CD4-positive, alpha-beta T cell (primary cell): Measurements from ENCODE around the gene LRP10. TPM values are rescaled to one million over a fixed set of nuclear protein-coding genes. Genes with fewer than 3 reads are reported as not detected.

Experiments used
- ATAC-seq: fragments of 200-7000 bp; cut with Tn5 transposase; one replicate; pipeline ENCODE4 v1.10.0; 2022; ENCODE audit warnings: mild to moderate bottlenecking; ENCODE audit not compliant: poor library complexity
- CTCF ChIA-PET: fragments of 350-600 bp; sonication (Branson Sonifier 250); formaldehyde crosslinking; loops from one replicate; lab custom pipeline; 2021; ENCODE audit warnings: antibody characterized with exemption, inconsistent platforms; lab: Charles Lee
- POLR2A ChIA-PET: fragments of 350-600 bp; sonication (Branson Sonifier 250); formaldehyde crosslinking; loops from one replicate; lab custom pipeline; 2021; ENCODE audit warnings: antibody characterized with exemption, inconsistent platforms; lab: Charles Lee
- DNase-seq, 14 experiments: peaks; one replicate each; pipeline ENCODE4 v3.0.0-alpha.2; 2013 to 2020; ENCODE audit warnings: mixed read lengths in 2 of 14
- H3K27ac ChIP-seq, 2 donors: one replicate each; pipeline versions ENCODE4 v1.5.1 to v1.7.0; 2013; ENCODE audit warnings: low read length in 2 of 2, low read depth in 1 of 2, mild to moderate bottlenecking in 1 of 2
- H3K27me3 ChIP-seq, 2 experiments: 1 replicate in 1 of 2; 2 replicates in 1 of 2; pipeline versions ENCODE4 v1.6.1 to v1.7.0; 2013; ENCODE audit warnings: low read length in 2 of 2, control low read depth in 1 of 2, mild to moderate bottlenecking in 1 of 2, moderate library complexity in 1 of 2; ENCODE audit not compliant: insufficient read depth in 2 of 2, control insufficient read depth in 1 of 2
- H3K36me3 ChIP-seq: one replicate; pipeline ENCODE4 v1.6.1; 2013; ENCODE audit warnings: low read length, control low read depth; ENCODE audit not compliant: insufficient read depth
- H3K4me1 ChIP-seq: one replicate; pipeline ENCODE4 v1.6.1; 2013; ENCODE audit warnings: low read length, control low read depth; ENCODE audit not compliant: insufficient read depth
- H3K4me3 ChIP-seq: one replicate; pipeline ENCODE4 v1.5.1; 2013; ENCODE audit warnings: mild to moderate bottlenecking, low read length, moderate library complexity
- H3K9me3 ChIP-seq, 2 experiments: 1 replicate in 1 of 2; 2 replicates in 1 of 2; pipeline versions ENCODE4 v1.6.1 to v1.7.0; 2013; ENCODE audit warnings: low read length in 2 of 2, mild to moderate bottlenecking in 2 of 2, control low read depth in 1 of 2, moderate library complexity in 1 of 2; ENCODE audit not compliant: control insufficient read depth in 1 of 2, insufficient read depth in 1 of 2
- H3K27ac Mint-ChIP-seq: one replicate; pipeline ENCODE4 v1.8.0; 2020; ENCODE audit warnings: mixed read lengths
- H3K27me3 Mint-ChIP-seq: one replicate; pipeline ENCODE4 v1.8.0; 2021; ENCODE audit warnings: mixed read lengths
- H3K36me3 Mint-ChIP-seq: one replicate; pipeline ENCODE4 v1.8.0; 2021; ENCODE audit warnings: low read depth, mixed read lengths
- H3K4me1 Mint-ChIP-seq: one replicate; pipeline ENCODE4 v1.8.0; 2021; ENCODE audit warnings: low read depth, mixed read lengths
- H3K4me3 Mint-ChIP-seq: one replicate; pipeline ENCODE4 v1.8.0; 2020; ENCODE audit warnings: mild to moderate bottlenecking, mixed read lengths
- H3K9me3 Mint-ChIP-seq: one replicate; pipeline ENCODE4 v1.8.0; 2020; ENCODE audit warnings: mixed read lengths
- CTCF ChIP-seq: fragments of 200-600 bp; IDR thresholded peaks from one replicate; pipeline ENCODE4 v1.8.0; 2022; ENCODE audit warnings: antibody characterized with exemption, mild to moderate bottlenecking
- intact Hi-C, 2 experiments: fragments of 100-400 bp; cut with DNase I in 1 of 2; cut with micrococcal nuclease in 1 of 2; formaldehyde crosslinking; loops; one replicate each; pipeline versions ENCODE4 v1.15.1 to v1.9.0; 2023 to 2025; cut with DNase I, micrococcal nuclease
- total RNA-seq, 174 experiments: library from RNA in 2 of 174; stranded (reverse) in 2 of 174; gene quantifications; one replicate each; pipeline ENCODE4 v1.2.3 and lab custom pipeline; 2021 to 2026

LRP10 gene
- total RNA-seq, 2 experiments from 2014 or later: 52.4 to 54.6 TPM

GRCh38 chr14:22864979-22865378, 6.6 kb upstream of the LRP10 start:
- no peak for TF ChIP-seq CTCF
- peaks cover 26% of the 10 kb centered on the region for H3K4me1 ChIP-seq
- CTCF ChIA-PET: interaction anchor here (0.6 to 0.7 kb wide), 2 partner anchors 42 to 62 kb away, joined by 3 read pairs; no protein-coding TSS in a partner anchor
- DNase-seq (no peak), ATAC-seq (no peak)
- H3K36me3 ChIP-seq: no peaks in the 10 kb centered on the region
- H3K4me3 ChIP-seq: no peak overlapping the region
- H3K9me3 ChIP-seq: no peaks in the 10 kb centered on the region
- no peak overlapping the region for H3K27ac Mint-ChIP-seq
- H3K9me3 Mint-ChIP-seq: no peaks in the 10 kb centered on the region
- no peaks in the 10 kb centered on the region for H3K36me3 Mint-ChIP-seq
- H3K4me1 Mint-ChIP-seq: peaks cover 15% of the 10 kb centered on the region
- intact Hi-C loops: no loop called here
- H3K27me3 ChIP-seq: no peaks in the 10 kb centered on the region
- POLR2A ChIA-PET: no interaction called here
- H3K4me3 Mint-ChIP-seq: no peak overlapping the region
- H3K27ac ChIP-seq: no peak overlapping the region
- H3K27me3 Mint-ChIP-seq: no peaks in the 10 kb centered on the region

GRCh38 chr14:22865424-22866405, 5.8 kb upstream of the LRP10 start:
- peaks cover 22% of the 10 kb centered on the region for H3K4me1 Mint-ChIP-seq
- H3K27me3 Mint-ChIP-seq: no peaks in the 10 kb centered on the region
- no peaks in the 10 kb centered on the region for H3K9me3 Mint-ChIP-seq
- intact Hi-C loops: no loop called here
- H3K27ac Mint-ChIP-seq: peak overlapping the region; percentile 70
- Histone ChIP-seq H3K36me3 (no peaks in the 10 kb centered on the region), H3K4me3 (no peak overlapping the region), H3K27ac (no peak overlapping the region), H3K9me3 (no peaks in the 10 kb centered on the region), H3K4me1 (peaks cover 32% of the 10 kb centered on the region), H3K27me3 (no peaks in the 10 kb centered on the region)
- DNase-seq (peak in 1 of 14 experiments; percentile 27), ATAC-seq (no peak)
- ChIA-PET CTCF (interaction anchor here (0.6 to 1.5 kb wide), 4 partner anchors 35 to 121 kb away, joined by 3 read pairs; no protein-coding TSS in a partner anchor), POLR2A (interaction anchor here (0.6 kb wide), 1 partner anchor 293 kb away, joined by 4 read pairs; no protein-coding TSS in a partner anchor)
- no peaks in the 10 kb centered on the region for H3K36me3 Mint-ChIP-seq
- no peak for TF ChIP-seq CTCF
- no peak overlapping the region for H3K4me3 Mint-ChIP-seq

- Histone ChIP-seq H3K4me3 (no peak overlapping the region), H3K9me3 (no peaks in the 10 kb centered on the region), H3K36me3 (no peaks in the 10 kb centered on the region), H3K27ac (no peak overlapping the region), H3K27me3 (no peaks in the 10 kb centered on the region), H3K4me1 (peaks cover 37% of the 10 kb centered on the region)
- intact Hi-C loops: no loop called here
- peak overlapping the region; percentile 70 for H3K27ac Mint-ChIP-seq
- H3K4me3 Mint-ChIP-seq: no peak overlapping the region
- CTCF ChIA-PET: interaction anchor here (0.9 to 1.5 kb wide), 2 partner anchors 34 to 120 kb away, joined by 3 read pairs; no protein-coding TSS in a partner anchor
- H3K27me3 Mint-ChIP-seq: no peaks in the 10 kb centered on the region
- DNase-seq: no peak
- POLR2A ChIA-PET: no interaction called here
- peaks cover 8% of the 10 kb centered on the region for H3K36me3 Mint-ChIP-seq
- no peaks in the 10 kb centered on the region for H3K9me3 Mint-ChIP-seq
- no peak for ATAC-seq
- H3K4me1 Mint-ChIP-seq: peaks cover 30% of the 10 kb centered on the region
- no peak for TF ChIP-seq CTCF
Observed at GRCh38 chr14:22866874-22867273, 4.7 kb upstream of the LRP10 start.
